CMK (cell line): ENCODE data around the gene WDR33.

Source experiments
- DNase-seq: peaks from one replicate; pipeline ENCODE4 v3.0.0-alpha.2; 2010; ENCODE audit warnings: low read depth

Gene WDR33

DNA sequence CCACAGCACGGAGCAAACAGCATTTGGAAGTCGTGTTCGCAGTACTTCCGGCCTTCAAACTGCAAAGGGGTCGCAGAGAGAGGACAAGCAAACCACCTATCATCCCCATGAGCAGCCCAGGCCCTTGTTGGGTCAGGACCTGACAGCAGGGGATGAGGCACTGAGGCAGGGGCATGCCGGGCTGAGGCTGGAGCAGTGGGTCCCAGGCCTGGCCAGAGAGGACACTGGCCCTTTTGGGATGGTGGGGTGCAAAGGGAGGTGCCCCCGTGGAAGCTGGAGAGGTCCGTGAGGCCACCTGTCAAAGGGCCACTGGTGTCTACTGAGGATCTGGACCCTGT, 156.2 kb downstream of the WDR33 start:
- no peak for DNase-seq

DNA sequence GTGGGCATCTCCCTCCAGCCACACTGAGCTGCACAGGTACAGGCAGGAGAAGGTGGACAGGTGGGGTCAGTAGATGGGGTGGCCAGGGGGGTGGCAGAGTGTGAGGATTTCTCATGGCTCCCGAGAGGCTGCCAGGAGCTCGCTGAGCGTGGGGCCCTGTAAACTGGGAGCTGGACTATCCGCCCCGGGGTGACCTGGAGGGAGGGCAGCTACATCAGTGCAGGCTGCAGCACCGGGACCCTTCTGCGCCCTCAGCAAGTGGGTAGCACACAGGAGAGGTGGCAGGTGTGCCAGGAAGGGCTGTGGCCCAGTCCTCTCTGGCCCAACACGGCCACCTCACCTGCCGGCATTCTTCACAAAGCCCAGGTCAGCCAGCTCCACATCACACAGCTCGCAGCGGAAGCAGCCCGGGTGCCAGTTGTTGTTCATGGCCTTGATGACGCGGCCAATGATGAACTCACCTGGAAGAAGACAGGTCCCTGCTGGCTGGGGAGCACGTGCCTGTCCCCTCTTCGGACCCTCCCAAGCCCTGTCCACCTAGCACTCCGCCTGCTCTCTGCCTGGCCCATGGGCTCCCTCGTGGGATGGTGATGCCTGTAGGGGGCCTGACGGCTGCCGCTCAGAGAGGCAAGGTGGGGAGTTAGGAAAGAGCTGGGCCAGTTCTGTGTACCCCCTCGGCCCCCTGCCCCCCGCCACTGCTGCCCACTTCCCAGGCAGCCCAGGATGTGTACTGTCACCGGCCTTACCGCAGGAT, 156.7 kb downstream of the WDR33 start:
- DNase-seq: no peak

DNA sequence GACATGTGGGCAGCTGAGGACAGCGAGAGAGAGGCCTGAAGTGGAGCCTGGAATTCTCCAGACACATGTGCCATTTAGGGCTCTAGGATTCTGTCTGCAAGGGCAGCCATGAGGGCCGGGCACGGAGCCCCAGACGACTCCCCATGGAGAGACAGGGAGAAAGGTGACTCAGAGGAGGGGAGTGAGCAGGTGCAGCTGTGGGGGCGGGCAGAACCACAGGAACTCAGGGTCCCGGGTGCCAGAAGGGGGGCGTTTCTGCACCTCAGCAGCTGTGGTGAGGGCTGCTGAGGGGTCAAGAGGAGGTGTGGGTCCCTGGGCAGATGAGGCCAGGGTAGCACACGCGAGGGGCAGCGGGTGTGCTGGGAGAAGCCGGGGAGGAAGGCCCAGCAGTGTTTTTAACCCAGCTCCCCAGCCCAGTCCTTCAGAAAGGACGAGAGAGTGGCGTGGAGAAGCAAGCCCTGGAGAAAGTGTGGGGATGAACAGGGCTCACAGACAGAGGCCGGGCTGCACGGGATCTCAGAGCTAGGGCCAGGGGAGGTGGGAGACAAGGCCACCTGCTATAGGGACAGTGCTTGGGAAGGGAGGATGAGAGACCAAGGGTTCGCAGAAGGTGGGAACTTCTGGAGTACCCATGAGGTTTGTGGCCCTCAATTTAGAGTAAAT, 157.4 kb downstream of the WDR33 start:
- DNase-seq: no peak

DNA sequence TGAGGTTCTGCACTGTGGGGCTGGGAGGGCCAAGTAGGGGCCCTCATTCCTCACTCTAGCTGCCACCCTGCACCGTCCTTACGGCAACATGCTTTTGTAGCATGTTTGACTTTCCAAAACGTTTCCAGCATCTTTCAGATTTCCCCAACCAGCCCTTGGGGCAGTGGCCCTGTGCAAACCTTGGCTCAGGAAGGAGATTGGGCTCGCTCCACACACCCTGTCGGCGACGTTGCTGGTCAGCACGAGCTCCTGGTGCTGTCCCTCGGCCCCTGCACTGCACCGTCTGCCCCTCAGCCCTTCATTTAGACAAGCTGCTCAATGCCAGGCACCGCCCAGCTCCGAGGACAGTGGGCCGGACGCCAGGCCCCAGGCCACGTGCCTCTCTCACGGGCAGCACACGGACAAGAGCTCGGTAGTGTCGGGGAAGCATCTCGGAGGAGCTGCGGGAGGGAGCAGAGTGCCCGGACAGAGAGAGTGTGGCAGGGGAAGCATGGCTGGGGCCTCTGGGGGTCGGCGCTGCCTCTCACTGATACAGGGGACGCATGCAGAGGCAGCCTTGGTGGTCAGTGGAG, 158.1 kb downstream of the WDR33 start:
- DNase-seq: no peak

DNA sequence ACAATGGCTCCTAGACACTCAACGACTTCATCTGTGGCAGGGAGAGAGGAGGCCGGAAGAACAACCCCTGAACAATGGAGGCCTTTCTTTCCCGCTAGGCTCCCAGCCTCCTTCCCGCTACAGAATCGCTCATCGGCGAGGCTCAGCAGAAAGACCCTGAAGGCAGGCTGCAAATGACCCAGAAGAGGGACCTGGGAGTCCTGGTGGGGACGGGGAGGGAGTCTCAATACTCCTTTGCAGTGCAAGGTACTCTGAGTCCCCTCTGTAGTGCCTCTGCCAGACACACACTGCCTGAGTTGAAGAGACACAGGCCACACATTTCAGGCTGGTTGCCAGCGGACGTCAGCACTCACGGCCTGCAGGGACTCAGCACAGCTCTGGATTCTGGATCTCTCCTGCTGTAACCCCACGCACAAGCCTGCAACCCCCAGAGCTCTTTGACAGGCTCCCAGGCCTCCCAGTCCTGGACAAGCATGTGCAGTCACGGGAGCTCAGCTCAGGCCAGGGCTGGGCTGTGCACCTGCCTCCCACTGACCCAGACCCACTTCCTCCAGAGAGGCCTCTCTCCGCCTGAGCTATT, 158.9 kb downstream of the WDR33 start:
- no peak for DNase-seq

DNA sequence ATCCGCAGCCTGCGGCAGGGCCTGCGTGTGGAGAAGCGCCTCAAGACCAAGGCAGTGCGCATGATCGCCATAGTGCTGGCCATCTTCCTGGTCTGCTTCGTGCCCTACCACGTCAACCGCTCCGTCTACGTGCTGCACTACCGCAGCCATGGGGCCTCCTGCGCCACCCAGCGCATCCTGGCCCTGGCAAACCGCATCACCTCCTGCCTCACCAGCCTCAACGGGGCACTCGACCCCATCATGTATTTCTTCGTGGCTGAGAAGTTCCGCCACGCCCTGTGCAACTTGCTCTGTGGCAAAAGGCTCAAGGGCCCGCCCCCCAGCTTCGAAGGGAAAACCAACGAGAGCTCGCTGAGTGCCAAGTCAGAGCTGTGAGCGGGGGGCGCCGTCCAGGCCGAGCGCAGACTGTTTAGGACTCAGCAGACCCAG, 159.6 kb downstream of the WDR33 start:
- no peak for DNase-seq
